HG03378 (cell line): Measurements from ENCODE around the gene RNASE12.
"Not testable (repeated sequence)": the region's sequence is repeated elsewhere in the genome, so short reads cannot be mapped to it uniquely, and the experiment has no call there.

Experiments
- ATAC-seq: cut with Tn5 transposase; IDR thresholded peaks from one replicate; pipeline ENCODE4 v1.9.1; 2021; ENCODE audit warnings: mild to moderate bottlenecking, moderate library complexity; ENCODE audit not compliant: unreplicated experiment

Gene RNASE12, protein sequence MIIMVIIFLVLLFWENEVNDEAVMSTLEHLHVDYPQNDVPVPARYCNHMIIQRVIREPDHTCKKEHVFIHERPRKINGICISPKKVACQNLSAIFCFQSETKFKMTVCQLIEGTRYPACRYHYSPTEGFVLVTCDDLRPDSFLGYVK

DNA sequence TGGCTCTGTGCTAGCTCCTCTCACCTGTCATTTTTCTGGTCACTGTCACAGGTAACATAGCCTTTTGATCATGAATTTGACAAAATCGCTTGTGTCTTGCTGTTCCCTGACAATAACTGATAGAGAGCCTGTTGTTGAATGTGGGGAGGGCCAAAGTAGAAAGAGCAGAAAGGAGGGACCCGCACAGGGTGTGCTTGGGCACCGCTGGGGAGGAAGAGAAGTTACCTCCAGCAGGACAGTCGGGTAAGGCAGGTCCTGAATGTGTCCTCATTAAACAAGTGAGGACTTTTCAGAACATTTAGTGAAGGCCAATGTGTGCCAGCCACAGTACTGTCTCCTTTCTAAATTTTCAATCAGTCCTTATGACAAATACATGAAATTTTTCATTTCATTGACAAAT lies at the start of gene RNASE12:
TSS of gene RNASE12 (minus strand) at position 142 of the 400 bp plus-strand sequence. CDS start 653 bp downstream, outside the sequence.
- ATAC-seq, result no peak

DNA sequence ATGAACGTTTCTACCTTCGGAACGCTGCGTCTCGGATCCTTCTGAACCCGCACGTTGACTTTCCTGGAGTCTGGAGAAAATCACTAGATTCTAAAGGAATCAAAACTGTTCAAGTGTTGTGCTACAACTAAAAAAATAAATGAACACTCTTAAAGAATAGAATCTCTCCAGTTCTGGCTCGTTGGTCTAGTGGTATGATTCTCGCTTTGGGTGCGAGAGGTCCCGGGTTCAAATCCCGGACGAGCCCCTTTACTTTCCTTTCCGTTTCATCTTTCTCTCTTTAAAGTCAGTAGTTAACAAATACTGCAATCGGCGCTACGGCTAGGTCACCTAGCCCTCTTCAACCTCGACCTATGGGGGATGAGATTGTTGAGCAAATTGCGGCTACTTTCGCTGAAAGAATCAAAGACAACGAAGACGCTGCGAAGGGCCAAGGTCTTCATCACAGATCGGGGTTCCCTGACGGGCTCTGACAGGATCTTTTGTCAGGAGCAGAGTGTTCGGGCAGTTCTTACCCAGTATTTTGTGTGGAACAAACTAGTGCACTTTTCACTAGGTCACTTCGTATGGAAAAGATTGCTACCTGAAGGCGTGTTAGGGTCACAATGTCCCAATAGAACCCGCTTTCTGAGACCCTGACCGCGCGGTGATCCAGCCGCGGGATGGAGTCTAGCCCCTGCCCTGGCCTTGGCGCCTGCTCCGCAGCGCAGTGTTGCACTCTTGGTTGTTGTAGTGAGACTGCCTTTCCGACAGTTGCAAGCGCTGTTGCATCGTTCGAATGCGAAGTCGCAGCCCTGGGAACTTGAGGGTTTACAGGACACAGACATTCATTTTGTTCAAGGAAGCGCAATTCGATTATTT lies 41.9 kb upstream of the RNASE12 start:
- peak; percentile 52 for ATAC-seq

DNA sequence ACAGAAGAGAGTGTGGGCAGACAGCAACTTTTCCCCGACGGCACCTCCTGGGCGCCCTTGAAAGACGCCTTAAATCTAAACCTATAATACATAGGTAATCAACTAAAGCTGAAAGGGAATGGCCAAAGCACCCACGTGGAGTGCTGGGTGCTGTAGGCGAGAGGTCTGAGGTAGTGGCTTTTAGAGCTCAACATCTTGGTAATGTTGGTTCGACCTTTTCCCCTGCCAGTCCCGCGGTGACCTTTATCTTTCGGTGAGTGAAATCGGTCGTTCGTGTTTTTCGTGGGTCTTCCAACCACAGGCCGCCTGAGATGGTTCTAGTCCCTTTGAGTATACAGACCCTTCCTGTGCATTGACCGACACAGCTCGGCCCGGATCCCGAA lies 41.3 kb upstream of the RNASE12 start:
- peak; percentile 3 for ATAC-seq

DNA sequence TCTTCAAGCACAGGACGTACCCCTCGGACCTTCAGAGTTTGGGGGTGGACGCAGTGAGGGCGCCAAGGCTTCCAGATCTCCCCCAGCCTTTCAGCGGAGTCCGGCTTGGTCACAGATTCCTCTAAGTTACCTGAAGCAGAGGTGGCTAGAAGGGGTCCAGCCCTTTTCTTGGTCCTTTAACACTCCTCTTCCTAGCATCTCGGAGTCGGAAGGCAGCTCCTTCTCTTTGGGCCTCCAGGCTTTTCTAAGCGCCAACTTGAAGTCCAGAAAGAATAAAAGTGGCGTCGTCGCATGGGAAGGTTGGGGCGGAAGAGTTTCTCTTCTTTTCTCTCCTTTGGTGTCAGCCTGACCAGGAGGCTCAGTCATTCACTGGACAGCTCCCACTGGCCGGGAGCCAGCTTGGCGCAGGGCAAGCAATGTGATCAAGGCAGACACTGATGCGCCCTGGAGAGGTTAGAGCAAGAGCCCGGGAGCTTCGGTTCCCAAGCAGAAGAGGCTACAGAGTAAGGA lies 40.8 kb upstream of the RNASE12 start:
- ATAC-seq, result no peak

DNA sequence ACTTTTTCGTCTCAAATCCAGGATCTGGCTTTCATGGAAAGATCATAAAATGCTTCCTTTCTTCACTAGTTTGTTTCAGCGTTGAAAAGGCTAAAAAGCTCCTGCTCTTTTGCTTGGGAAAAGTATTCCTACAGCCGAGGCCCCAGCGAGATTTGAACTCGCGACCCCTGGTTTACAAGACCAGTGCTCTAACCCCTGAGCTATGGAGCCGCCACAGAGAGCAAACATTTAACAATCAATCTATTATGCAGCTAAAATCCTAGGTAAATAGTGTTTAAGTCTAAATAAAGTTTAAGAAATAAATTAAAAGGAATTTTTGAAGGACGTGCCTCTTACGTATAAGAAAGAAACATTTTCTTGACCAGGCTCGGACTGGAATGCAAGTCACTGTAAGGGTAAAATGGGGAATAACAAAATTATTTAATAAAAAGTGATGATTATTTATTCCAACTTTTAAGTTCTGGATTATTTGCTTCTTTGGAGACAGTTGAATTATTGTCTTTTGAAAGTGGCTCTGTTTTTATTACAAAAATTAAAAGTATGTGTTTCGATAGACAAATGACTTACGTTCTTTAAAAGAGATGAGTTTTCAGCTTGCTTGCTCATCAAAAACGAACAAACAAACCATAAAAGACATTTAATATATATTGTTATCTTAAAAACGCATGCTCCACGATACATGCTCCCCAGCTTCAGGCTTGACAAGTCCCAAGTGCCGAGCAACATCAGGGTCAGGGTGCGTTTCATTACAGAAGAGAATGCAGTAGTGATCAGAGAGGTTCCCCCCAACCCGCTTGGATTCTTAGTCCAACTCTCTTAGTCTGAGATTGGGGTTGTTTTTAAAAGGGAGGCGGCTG lies 40.1 kb upstream of the RNASE12 start:
- ATAC-seq, result no peak

DNA sequence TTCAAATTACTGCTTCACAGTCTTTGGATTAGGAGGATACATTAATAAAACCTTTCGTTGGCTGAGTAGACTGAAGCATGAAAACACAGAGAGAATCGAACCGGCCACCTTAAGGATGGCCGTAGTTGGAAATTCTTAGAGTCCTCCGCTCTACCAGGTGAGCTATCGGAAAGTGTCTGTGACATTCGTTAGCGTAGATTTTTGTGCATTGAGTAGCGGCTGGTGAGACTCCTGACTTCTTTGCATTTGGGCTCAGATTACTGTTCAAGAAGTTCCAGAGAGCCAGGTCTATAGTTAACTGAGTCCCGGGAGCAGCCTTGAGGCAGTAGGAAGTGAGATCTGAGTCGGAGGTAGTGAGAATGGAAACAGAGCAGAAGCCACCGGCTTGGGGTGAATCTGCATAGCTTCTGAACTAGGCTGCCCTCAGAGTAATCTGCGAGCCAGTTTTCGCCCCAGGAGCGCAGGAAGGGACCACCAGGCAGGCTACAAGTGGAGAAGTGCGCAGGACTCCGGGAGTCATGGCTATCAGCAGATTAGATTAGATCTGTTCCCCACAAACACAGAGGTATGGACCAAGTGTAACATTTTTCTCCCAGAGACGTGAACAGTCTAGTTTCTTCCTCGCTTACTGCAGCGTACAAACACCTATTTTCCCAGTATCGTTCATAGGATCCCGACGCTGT lies 39.3 kb upstream of the RNASE12 start:
- ATAC-seq, result peak; percentile 31

DNA sequence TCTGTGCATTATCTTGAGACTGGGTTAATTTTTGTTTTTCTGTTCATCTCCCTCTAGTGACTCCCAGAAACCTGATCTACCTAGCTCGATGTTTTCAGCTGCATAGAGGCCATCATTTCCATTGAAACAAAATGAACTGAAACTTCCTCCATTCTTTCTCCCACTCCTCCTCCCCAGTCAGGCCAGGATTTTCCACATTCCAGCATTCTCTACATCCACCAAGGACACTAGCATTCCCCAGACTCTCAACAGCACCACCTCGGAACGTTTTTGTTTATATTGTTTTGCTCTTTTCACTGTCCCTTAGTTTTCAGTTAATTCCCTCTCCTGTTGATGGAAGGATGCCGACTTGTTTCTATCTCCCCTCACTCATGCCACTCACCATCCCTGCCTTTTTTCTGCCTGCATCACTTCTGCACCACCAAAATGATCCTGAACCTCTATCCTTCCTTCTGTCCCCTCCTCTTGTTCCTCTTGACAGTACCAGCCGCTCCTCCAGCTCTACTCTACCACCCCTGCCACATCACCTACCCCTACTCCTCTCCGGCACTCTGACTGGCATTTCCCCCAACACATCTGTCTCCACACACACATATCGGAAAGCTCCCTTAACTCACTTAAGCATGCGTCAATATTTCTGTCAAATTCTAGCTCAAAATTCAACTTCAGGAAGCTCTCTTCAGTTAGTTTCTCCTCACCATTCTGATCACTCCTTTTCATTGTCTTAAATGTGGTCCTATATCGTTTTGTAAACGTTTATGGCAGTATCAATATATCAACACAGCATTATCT lies 37.1 kb upstream of the RNASE12 start:
- ATAC-seq, result no peak

DNA sequence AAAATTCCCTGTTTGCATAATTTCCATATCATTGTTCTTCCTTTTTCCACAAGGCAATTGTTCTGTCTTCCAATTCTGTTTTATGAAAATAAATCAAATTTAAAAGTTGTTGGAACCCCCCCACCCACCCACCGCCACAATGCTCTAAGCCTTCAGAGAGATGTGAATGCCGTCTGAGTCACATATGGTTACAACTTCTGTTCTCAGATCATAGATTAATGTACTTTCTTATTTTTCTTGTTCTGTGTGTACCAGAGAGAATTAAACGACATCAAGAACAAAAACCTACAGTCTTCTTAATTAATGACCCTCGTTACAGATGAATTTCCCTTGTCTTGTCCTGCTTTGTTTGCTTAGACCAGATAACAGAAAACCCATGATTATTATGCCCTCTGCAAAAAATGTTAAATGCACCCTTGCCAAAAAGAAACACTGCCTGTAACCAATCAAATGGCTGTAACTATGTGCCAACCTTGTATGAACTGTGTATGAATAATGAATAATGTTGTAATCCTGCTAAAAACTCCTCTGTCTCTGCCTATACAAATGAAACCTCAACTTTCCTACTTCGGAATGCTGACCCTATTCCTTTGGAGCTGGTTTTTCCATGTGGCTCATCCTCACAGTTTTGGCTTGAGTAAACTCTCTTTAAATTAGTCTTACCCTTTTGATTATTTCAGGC lies 36.3 kb upstream of the RNASE12 start:
- no peak for ATAC-seq

DNA sequence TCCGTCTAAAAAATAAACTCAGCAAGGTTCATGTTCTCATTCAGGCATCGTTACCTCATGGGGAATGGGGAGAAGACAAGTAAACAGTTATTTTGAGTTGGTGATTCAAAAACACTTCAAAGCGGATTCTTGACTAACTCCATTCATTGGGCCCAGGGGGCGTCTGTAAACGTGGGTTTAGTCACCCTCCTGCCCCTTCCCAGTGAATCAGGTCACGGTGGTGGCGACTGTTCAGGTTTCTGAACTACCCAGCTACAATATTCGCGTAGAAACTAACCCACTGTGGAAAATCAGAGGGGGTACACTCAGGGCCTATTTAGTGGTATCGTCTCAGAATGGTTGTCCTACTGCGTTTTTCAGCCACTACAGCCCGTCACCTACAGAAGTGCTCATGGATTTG lies 35.1 kb upstream of the RNASE12 start:
- no peak for ATAC-seq

DNA sequence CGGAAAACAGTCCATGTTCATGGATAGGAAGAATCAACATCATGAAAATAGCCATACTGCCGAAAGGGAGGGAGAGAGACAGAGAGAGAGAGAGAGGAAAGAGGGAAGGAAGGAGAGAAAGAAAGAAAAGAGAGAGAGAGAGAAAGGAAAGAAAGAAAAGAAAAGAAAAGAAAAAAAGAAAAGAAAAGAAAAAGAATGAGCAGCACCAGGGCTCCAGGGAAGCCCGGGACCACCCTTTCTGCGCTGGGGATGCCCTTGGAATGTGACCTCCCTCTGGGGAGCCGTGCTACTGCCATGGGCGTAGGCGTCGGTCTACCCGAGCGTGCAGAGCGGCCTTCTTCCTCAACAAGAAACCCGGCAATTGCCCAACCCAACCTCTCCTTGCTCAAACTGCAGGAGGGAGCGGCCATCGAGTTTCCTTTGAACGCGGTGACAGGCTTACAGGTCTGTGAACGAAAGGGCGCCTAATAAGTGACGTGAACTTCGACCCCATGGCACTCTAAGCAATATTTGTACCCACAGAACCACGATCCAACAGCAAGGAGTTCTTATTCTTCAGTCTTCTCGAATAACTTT lies 33.4 kb upstream of the RNASE12 start:
- ATAC-seq, result no peak

DNA sequence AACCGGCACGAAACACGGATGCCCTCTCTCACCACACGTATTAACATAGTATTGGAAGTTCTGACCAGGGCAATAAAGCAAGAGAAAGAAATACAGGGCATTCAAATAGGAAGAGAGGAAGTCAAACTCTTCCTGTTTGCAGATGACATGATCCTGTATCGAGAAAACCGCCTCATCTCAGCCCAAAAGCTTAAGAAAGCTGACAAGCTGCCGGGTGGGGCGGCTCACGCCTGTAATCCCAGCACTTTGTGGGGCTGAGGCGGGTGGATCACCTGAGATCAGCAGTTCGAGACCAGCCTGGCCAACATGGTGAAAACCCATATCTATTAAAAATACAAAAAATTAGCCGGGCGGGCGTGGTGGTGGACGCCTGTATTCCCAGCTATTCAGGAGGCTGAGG lies 32.6 kb upstream of the RNASE12 start:
- no peak for ATAC-seq

DNA sequence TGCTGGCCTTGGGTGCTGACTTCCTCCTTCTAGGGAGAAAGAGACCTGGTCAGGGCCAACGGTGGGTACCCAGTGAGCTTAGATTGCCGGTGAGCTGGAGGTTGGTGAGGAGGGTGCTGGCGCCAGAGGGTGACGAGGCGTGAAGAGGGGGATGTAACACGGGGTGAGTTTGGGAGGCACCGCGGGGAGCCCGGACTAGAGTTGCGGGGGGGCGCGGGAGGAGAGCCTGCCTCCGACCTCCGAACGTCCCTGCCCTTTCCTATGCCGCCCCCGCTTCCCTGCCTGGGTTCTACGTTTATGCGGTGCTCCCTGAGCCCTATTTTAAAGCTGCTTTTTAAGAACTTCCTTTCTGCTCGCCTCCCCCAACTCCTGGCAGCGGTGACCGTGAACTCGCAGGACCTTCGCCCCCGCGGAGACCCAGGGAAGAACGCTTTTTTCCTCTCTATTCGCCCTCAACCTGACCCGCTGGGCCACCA lies 31.7 kb upstream of the RNASE12 start:
- ATAC-seq, result no peak

DNA sequence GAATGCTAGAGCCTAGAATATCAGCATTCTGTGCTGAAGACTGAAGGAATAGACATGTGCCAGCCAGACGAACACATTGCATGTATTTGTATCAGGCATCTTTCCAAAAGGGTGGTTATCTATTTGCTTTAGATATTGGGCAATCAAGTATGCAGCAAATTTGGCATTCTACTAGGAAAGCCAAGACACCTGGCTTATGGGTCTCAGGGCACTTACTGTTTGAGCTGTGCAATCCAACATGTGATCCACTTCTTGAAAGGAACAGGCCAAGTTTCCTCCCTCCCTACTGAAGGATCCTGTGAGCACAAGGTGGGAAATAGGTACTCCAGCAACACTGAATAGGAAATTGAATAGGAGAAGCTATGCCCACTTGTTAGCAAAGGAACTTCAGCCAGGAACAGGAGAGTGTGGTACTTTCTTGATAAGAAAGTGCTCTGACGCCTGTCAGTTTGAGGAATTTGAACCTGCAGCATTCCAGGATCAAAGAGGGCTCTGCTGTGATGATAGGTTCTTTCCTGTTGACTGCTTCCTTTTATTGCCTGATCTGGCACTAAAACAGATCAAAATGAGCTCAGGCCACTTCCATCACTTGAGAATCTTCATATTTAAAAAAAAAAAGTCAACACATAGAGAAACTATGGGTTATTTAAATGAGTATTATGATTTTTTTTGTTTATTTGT lies 29.8 kb upstream of the RNASE12 start:
- ATAC-seq, result no peak

DNA sequence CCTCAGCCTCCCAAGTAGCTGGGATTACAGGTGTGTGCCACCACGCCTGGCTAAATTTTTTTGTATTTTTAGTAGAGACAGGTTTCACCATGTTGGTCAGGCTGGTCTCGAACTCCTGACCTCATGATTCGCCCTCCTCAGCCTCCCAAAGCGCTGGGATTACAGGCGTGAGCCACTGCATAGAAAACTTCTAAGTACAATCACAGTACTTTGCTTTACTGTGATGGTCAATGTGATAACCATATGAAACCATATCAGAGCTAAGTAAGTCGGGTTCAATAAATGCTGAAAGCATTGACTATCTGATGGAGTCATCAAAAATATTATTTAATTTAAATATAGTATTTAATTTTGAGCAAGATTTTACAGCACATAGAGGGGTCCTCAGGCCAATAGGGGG lies 28.5 kb upstream of the RNASE12 start:
- ATAC-seq, result not testable (repeated sequence)

DNA sequence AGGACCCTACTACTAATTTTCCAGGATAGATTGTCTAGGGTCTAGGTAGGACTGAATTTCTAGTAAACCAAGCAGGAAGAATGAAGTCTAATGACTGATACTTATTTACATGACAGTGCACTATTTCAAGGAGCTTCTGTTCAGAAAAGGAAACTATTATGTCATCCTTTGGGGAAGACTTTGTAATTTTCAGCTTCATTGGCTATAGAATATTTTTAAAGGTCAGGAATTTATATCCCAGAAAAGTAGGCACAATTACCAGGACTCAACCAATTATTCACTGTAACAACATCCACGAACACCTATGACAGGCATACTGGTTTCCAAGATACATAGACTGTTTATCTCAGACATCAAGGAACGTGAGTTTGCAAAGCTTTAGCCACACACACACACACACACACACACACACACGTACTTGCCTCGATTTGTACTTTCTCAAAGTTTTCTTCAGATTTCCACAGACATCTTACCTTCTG lies 27.1 kb upstream of the RNASE12 start:
- no peak for ATAC-seq

DNA sequence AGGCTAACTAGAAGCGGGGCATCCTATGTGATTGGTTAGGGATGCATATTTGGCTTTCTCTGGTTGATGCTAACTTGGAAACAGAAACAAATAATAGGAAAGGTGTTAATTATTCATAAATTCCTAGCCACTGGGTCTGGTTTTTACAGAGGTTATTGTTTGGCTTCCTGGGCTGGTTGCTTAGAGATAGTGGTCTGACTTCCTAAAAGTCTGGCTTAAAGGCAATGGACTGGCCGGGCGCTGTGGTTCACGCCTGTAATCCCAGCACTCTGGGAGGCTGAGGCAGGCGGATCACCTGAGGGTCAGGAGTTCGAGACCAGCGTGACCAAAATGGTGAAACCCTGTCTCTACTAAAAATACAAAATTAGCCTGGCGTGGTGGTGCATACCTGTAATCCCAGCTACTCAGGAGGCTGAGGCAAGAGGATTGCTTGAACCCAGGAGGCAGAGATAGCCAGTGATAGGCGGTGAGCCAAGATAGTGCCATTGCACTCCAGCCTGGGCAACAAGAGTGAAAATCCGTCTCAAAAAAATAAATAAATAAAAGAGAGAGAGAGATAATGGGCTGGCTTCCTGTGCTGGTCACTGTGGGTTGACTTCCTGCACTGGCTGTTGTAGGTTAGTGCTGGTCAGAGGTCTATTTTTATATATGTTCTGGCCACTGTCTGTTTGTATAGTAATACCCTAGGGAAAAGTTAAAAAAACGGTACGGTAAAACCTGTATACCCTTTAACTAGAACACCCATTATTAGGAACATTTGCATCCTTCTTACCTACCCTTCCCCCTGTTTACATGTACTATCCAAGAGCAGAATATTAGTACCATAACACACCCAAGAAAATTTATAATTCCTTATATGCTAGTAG lies 26.2 kb upstream of the RNASE12 start:
- ATAC-seq, result peak; percentile 44

DNA sequence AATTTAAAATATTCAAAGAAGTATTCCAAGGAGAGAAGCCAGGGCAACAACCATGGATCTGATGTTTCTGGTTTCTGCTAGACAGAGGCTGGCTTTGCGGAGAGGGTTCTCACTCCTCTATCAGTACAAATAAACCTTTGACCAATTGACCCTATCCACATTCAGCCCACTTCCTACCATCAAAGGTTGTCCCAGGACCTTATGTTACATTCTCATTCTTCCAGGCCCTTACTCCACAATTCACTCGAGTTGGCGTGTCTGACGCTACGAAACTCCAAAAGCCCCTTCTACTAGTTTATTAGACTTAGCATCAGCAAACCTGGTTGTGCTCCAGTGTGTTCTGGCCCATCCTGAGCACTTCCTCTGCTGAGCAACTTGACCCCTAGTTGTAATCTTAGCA lies 24.8 kb upstream of the RNASE12 start:
- no peak for ATAC-seq
